GM21723 (cell line): ENCODE measurements around the gene SHROOM1.
"Not testable (repeated sequence)": the region's sequence is repeated elsewhere in the genome, so short reads cannot be mapped to it uniquely, and the experiment has no call there.

ENCODE experiments used
- ATAC-seq: cut with Tn5 transposase; IDR thresholded peaks from one replicate; pipeline ENCODE4 v1.9.1; 2021; ENCODE audit warnings: mild to moderate bottlenecking, moderate library complexity; ENCODE audit not compliant: unreplicated experiment

SHROOM1 gene

DNA sequence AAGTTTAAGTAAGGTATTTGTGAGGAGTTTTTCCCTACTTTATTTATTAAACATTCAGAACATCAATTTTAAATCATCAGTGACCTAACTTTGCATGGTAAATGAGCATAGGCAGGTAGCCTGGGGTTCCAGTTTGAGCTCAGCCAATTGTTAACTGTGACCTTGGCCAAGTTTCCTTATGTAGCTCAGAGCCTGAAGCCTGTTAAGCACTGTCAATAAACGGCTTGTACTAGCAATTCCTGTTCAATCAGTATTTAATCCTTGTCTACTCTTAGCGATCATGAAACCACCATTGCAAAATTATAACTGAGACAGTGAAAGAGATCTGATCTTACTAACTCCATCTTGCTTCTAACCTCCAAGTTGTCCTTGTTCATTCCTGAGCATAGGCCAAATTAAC, 22.0 kb downstream of the SHROOM1 start:
- ATAC-seq = no peak

DNA sequence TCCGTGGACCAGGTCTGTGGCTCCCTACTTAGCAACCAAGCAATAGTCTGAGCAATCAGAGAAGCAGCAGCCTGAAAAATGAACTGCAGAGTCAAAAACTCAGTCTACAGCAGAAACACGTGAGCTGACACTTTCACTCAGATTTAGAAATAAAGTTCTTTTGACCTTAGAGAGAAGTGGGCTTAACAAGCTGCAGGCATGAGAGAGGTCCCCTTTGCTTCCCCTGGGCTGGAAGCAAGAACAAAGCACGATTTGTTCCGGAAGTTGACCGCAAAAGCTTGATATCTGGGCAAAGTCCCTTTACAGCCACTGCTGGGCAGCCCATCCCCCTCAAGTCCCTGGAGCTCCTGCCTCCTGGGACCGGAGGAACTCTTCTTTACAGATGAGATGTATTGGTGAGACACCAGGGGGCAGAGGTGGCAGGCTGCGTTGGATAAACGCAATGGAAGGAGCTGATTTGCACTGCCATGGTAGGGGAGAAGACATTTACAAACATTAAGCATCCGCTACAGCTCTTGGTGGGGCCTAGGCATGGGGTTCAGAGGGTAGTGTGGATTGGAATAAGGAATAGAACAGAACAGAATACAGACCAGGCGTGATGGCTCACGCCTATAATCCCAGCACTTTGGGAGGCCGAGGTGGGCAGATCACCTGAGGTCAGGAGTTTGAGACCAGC, 23.1 kb downstream of the SHROOM1 start:
- ATAC-seq = no peak

DNA sequence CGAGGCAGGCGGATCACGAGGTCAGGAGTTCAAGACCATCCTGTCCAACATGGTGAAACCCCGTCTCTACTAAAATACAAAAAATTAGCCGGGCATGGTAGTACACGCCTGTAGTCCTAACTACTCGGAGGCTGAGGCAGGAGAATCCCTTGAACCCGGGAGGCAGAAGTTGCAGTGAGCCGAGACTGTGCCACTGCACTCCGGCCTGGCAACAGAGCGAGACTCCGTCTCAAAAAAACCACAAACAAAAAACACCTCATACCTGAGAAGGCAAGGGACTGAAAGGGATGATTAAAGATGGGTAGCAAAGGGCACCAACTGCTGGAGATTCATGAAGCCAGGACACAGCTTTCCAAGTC, 23.7 kb downstream of the SHROOM1 start:
- not testable (repeated sequence) for ATAC-seq

DNA sequence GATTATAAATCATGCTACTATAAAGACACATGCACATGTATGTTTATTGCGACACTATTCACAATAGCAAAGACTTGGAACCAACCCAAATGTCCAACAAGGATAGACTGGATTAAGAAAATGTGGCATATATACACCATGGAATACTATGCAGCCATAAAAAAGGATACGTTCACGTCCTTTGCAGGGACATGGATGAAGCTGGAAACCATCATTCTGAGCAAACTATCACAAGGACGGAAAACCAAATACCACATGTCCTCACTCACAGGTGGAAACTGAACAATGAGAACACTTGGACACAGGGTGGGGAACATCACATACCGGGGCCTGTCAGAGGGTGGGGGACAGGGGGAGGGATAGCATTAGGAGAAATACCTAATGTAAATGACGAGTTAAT, 24.6 kb downstream of the SHROOM1 start:
- not testable (repeated sequence) for ATAC-seq

DNA sequence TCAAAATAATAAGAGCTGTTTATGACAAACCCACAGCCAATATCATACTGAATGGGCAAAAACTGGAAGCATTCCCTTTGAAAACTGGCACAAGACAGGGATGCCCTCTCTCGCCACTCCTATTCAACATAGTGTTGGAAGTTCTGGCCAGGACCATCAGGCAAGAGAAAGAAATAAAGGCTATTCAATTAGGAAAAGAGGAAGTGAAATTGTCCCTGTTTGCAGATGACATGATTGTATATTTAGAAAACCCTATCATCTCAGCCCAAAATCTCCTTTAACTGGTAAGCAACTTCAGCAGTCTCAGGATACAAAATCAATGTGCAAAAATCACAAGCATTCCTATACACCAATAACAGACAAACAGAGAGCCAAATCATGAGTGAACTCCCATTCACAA, 26.2 kb downstream of the SHROOM1 start:
- ATAC-seq = not testable (repeated sequence)

DNA sequence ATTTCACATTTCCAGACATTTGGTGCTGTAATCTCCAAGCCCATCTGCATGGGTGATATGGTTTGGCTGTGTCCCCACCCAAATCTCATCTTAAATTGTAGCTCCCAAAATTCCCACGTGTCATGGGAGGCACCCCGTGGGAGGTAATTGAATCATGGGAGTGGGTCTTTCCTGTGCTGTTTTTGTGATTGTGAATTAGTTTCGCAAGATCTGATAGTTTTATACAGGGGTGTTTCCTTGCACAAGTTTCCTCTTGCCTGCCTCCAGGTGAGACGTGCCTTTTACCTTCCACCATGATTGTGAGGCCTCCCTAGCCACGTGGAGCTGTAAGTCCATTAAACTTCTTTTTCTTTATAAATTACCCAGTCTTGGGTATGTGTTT, 27.8 kb downstream of the SHROOM1 start:
- not testable (repeated sequence) for ATAC-seq

DNA sequence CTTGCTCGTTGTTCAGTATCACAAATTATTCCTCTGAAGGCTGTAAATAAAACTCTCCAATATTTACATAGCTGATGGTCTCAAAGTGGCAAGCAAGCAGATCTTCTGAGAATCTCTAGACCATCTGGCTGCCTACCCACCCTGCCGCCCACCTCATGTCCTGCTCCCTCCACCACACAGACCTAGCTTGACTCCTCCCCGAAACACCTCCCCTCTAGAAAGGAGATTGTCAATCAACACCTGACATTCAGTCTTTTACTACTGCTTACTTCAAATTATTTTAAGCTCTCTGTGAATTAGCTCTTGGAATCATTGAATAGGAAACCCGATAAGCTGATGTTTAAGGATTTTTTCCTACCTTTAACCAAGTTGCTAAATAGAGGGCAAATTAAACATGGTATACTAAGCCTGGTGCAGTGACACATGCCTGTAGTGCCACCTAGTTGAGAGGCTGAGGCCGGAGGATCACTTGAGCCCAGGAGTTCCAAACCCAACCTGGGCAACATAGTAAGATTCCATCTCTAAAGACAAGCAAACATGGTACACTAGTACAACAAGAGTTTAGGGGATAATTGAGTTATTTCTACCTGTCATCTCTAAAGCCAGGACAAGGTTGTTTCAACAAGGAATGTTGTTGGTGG, 28.3 kb downstream of the SHROOM1 start:
- ATAC-seq = no peak

DNA sequence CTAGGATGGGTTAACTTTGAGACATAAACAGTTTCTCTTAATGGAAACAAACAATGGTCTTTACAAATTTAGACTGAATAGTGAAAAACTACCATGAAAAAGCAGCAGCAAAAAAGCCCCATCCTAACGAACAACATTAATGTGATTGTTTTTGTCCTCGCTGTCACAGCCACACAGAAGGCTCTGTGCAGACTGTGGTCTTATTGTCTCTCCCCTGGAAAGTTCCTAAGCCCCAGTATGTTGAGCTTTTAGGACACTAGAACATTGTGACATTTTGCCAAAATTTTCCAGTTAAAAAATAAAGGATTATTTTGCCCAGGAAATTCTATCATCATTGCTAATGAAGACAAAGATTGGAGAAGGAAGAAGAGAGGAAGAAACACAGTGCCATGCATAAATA, 29.9 kb downstream of the SHROOM1 start:
- ATAC-seq = no peak

DNA sequence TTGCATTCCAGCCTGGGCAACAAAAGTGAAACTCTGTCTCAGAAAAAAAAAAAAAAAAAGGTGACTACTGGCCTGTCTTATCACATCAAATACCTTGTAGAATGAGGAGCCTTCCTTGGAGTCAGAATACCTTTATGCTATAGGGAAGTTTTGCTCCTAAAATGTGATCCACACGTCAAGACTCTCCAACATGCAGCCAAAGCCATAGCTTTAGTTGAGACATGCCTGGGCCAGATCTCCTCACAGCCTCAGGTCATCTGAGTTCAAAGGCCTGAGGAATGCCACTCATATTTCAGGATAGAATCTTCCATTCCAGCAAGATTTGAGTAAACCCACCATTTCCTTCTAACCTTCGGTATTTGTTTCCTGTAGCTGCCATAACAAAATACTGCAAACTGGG, 31.1 kb downstream of the SHROOM1 start:
- ATAC-seq = no peak

DNA sequence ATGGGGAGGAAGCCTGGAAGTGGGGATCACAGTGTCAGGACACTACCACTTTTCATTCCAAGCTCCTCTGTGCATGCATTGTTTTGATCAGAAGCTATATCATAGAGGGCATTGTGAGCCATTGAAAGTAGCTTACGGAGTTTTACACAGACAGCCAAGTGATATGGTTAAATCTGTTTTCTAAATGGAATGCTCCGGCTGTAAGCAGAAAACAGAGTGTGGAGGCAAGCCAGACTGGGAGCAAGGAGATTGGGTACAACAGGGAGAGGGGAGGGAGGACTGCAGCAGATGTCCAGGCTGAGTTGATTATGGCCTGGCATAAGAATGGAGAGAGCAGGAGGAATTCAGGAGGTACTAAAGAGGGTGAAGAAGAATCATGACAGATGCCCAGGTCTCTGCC, 32.8 kb downstream of the SHROOM1 start:
- no peak for ATAC-seq

DNA sequence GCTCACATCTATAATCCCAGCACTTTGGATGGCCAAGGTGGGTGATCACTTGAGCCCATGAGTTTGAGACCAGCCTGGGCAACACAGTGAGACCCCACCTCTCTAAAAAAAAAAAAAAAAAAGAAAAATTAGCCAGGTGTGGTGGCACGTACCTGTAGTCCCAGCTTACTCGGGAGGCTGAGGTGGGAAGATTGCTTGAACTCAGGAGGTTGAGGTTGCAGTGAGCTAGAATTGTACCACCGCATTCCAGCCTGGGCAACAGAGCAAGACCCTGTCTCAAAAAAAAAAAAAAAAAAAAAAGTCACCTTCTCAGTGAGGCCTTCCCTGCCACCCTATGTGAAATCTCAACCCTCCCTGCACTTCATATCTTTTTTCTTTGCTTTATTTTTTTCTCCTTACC, 39.4 kb downstream of the SHROOM1 start:
- no peak for ATAC-seq

DNA sequence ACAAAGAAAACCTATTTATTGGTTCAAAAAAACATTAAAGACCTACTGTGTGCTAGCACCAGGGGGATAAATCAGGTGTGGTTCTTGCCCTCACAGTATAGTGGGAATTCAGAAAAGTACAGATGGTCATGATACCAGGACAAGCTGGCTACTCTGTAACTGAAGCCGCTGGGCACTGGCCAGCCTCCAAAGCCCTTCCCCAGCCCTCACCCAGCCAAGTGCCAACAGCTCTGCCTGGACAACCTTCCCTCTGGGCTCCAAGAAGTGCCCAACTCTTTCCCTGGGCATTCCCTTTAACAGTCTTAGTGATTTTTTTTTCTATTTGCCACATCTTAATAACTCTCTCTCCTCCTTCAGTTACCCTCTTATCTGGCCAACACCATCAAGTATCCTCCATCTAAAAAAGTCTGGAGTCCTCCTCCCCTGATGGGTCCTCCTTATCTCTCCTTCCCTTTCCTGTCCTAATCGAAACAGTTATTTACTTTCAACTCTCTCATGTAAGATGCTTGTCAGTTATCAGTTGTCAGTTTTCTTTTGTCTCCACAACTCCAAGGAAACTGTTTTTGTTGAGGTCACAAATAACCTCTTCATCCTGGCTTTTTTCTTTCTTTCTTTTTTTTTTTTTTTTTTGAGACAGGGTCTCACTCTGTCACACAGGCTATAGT, 40.1 kb downstream of the SHROOM1 start:
- ATAC-seq = no peak

DNA sequence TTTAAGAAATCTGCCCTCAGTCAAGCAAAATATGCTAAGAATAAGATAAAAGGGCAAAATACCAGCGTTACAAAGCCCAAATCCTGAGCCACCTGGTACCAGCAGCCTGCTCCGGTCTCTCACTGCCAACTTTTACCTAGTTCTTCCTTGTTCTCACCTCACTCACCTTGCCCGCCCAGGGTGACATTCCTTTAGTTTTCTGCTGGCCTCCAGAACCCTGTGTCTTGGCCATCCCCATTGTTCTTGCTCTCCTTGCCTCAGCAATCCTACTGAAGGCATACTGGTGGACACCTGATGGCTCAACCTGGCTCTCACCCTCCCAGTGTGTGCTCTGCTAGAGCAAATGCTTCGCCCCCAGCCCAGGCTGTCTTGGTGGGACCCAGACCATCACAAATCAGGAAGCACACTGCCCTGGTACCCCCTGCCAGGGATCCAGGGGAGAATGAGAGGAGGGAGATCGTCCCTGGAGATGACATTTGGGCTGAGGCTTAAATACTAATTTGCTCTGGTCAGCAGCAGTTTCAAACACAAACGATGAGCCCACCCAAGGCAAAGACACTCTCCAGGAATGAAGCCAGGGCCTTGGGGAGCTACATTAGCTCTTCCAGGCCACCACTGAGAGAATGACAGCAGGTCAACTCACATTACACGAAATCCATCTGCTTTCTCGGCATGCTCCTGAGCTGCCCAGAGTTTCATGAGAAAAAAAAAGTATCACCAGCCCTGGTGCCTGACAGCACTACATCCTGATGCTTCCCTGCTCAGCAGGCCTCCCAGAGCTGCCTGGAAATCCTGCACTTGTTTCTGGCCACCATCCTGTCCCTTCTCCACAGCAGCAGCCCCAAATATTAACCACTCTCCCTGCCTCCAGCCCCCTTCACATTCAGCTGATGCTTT, 41.2 kb downstream of the SHROOM1 start:
- no peak for ATAC-seq

DNA sequence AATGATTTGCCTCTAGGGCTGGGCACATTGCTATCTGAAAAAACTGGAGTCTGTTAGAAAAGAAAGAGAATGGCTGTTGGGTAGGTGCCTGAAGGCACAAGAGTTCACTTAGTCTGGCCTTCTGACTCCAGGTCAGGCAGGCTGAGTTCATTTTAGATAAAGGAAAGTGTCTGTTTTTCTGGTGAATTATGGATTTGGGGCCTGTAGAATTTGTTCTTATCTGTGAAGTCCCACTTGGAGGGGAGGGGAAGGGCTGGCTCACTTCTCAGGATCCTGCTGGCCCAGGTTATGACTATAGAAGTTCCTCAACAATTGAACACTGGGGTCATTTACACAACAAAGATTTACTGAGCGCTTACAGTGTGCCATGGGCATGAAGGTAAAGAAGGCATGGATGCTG, 41.9 kb downstream of the SHROOM1 start:
- no peak for ATAC-seq

DNA sequence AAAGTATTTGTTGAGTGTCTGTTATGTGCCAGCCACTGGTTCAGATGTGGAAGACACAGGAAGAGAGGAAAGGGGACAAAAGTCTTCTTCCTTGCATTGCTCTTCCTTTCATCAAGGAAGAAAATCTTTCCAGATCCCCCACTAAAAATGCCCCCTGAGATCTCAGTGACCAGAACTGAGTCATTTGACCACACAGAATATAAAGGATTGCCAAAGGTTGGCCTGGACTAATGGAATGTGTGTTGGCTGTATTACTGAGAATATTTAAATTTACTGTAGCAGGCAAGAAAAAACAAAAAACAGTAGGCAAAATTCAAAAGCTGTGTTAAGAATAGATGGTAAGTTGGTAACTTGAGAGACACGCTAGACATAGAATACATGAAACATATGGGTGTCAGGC, 43.4 kb downstream of the SHROOM1 start:
- no peak for ATAC-seq

DNA sequence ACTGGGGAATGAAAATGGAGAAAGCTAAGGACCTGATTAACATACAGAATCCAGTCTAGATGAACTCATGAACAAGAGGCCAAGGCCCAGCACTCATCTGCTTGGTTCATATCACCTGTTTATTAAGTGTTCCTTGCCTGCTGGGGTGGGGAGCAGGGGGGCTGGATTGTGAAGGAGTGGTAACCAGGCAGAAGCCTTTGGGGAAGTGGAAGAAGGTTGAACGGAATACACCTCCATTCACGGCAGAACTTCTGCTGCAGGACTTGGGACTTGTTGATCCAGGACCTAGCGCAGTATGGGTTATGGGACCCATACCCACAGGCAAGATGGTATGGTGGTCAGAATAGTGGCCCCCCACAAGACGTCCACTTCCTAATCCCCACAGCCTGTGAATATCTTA, 44.6 kb downstream of the SHROOM1 start:
- no peak for ATAC-seq

DNA sequence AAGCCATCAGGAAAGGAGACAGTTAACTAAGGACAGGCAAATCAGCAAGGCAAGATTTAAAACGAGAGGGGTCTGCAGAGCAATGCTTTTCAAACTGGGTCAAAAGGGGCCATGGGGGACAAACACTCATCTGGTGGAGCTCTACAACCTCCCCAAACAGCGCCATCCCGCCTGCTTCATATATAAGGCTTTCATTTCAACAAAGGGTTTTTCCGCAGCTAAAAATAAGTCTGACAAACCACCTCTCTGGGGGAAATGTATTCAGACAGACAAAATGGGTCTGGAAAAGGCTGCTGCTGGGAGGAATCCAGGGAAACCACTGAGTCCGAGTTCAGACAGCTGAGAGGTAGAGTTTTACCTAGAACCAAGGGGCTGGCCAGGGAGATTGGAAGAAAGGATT, 45.1 kb downstream of the SHROOM1 start:
- no peak for ATAC-seq

DNA sequence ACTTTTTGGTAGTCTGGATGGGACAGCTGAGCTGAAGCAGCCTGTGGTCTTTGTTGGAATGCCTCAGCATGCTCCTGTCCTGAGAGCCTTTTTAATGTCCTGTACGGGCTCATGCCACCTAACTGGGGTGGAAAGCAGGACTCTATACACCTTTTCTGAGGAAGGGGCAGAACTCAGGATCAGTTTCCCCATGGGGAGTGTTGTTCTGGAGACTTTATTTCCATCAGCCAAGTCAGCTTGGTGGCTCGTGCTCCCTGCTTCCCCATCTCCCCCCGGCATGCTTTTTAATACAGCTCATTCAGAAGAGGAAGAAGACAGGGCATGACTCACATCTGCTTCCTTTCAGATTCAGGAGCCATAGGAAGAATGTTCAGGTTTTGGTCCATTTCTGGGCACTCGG, 48.3 kb downstream of the SHROOM1 start:
- ATAC-seq = no peak

DNA sequence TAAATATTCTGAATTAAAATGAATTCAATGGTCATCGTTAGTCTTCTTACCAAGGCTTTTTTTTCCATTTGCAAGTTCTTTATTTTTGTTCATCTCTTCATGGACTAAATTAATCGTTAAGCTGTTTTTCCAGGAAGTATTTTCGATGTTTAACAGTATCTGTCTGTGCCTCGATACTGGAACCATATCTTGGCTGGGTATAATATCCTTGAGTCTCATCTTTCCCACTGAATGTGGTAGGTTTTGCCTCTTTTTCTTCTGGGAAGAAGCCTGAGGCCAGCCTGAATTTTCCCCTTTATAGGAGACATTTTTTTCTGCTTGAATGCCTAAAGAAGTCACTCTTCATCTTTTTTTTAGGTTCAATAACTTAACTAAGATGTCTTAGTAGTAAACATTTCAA, 49.4 kb downstream of the SHROOM1 start:
- ATAC-seq = no peak

DNA sequence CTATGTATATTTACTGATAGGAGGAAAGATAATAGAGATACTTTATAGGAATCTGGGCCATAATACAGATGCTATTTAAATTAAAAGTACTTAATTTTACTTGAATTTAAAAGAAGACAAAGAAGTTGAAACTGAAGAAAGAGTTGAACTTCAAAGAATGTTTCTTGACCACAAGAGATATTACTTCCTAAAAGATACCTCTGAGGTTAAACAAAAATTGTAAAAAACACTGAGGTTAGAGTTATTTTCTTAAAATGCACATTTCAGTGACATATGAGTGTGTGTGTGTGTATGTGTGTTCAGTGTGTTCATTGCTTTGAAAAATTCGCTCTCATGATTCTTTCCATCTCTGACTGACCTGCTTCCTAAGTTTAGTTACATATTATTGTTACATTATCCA, 49.9 kb downstream of the SHROOM1 start:
- no peak for ATAC-seq

DNA sequence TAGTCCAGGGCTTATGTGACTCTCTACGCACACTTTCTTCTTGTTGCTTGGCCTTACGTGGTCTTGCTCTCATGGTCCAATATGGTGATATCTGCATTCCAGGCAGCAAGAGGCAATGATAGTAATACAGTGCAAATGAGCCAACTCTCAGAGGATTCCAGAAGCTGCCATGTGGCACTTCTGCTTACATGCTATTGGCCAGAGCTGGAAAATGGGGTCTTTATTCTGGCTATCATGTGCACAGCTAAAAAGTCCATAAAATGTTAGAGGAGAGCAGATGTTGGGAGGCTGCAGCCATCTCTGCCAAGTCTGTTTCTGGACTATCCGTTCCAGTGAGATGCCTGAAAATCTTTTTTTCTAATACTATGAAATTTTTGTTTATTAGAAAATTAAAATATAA, 50.5 kb downstream of the SHROOM1 start:
- ATAC-seq = no peak

DNA sequence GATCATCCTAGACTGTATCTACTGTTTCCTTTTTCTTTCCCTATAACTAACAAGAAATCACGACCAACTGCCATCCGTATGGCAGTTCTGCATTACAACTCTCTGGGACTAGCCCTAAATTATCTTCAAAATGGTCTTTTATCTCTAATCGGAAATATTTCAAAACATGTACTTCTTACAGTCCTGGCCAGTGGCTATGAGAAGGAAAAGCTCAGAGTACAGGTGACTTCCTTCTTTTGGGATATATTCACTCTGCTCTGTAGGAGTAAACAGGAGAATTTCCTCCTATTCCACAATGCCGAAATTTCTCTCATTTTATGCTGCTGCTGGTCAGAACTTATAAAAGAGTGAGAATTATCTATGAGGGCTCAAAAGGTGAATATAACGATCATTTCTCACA, 51.6 kb downstream of the SHROOM1 start:
- ATAC-seq = no peak
